ENCODE results near the gene GBE1.

GRCh38 chr3:81651139-81651538 lies 110.3 kb downstream of the GBE1 start:
- TF ChIP-seq CTCF (IDR thresholded peaks at IDR 0.05) (no peak), POLR2A (IDR thresholded peaks at IDR 0.05) (no peak)

Measured in body of pancreas (tissue), 4 donors.